MM.1S (cell line): ENCODE results near the gene C7.

Source experiments
- CTCF ChIP-seq: fragments of 300-600 bp; sonication (generic); IDR thresholded peaks from 2 replicates; pipeline ENCODE4 v1.5.1; 2016; ENCODE audit warnings: antibody characterized with exemption, low read length, mixed read lengths
- EZH2 ChIP-seq: fragments of 300-600 bp; sonication (generic); optimal IDR thresholded peaks from 2 replicates; pipeline ENCODE3; 2017; ENCODE audit warnings: low read depth, mild to moderate bottlenecking, antibody characterized with exemption, low read length, mixed read lengths
- EZH2phosphoT487 ChIP-seq: fragments of 300-600 bp; sonication (generic); IDR thresholded peaks from 2 replicates; pipeline ENCODE4 v1.6.1; 2018; ENCODE audit warnings: antibody characterized with exemption, low read length

- TF ChIP-seq EZH2phosphoT487 (no peak), CTCF (no peak), EZH2 (no peak)
These were observed 66.7 kb downstream of the C7 start for GRCh38 chr5:40976041-40976440.
